GM23338 (cell line): Measurements from ENCODE around the gene XPNPEP1. TPM values are rescaled to one million over a fixed set of nuclear protein-coding genes. Genes with fewer than 3 reads are reported as not detected.

ENCODE experiments used
- ATAC-seq: fragments of 200-7000 bp; cut with Tn5 transposase; 3 replicates; pipeline ENCODE4 v1.9.1; 2020
- DNase-seq: peaks from one replicate; pipeline ENCODE4 v3.0.0-alpha.2; 2015; ENCODE audit warnings: low spot score
- H2AFZ ChIP-seq: fragments of 200-600 bp; sonication (generic); 2 replicates; pipeline ENCODE4 v1.8.0; 2016; ENCODE audit warnings: antibody characterized with exemption, mild to moderate bottlenecking, moderate library complexity
- H3F3A ChIP-seq: fragments of 200-600 bp; sonication (generic); replicated peaks from 2 replicates; pipeline ENCODE4 v1.8.0; 2017; ENCODE audit warnings: antibody characterized with exemption, mixed run types, low read depth
- H3K27ac ChIP-seq: fragments of 200-600 bp; sonication (generic); 2 replicates; pipeline ENCODE4 v1.6.1; 2016; ENCODE audit warnings: low read depth
- H3K27me3 ChIP-seq: fragments of 200-600 bp; sonication (generic); 2 replicates; pipeline ENCODE4 v1.8.0; 2016; ENCODE audit warnings: mild to moderate bottlenecking, mixed run types, moderate library complexity; ENCODE audit not compliant: insufficient read depth
- H3K36me3 ChIP-seq: fragments of 200-600 bp; sonication (generic); 2 replicates; pipeline ENCODE4 v1.8.0; 2016; ENCODE audit warnings: mild to moderate bottlenecking; ENCODE audit not compliant: insufficient read depth
- H3K4me1 ChIP-seq: fragments of 200-600 bp; sonication (generic); 2 replicates; pipeline ENCODE4 v1.8.0; 2016; ENCODE audit warnings: mild to moderate bottlenecking, moderate library complexity; ENCODE audit not compliant: insufficient read depth
- H3K4me2 ChIP-seq: fragments of 200-600 bp; sonication (generic); 2 replicates; pipeline ENCODE4 v1.7.1; 2017; ENCODE audit warnings: mixed run types
- H3K4me3 ChIP-seq: fragments of 200-600 bp; sonication (generic); 2 replicates; pipeline ENCODE4 v1.6.1; 2016; ENCODE audit warnings: mixed run types
- H3K79me2 ChIP-seq: fragments of 200-600 bp; sonication (generic); replicated peaks from 2 replicates; pipeline ENCODE4 v1.8.0; 2017; ENCODE audit warnings: mild to moderate bottlenecking; ENCODE audit not compliant: insufficient read depth
- H3K9me2 ChIP-seq: fragments of 200-600 bp; sonication (generic); 2 replicates; pipeline ENCODE4 v1.8.0; 2017; ENCODE audit not compliant: insufficient read depth
- H4K20me1 ChIP-seq: fragments of 200-600 bp; sonication (generic); replicated peaks from 2 replicates; pipeline ENCODE4 v1.8.0; 2017; ENCODE audit warnings: mild to moderate bottlenecking; ENCODE audit not compliant: insufficient read depth
- H3K27ac Mint-ChIP-seq: 2 replicates; pipeline ENCODE4 v1.8.0; 2020; ENCODE audit warnings: inconsistent platforms, mild to moderate bottlenecking, moderate library complexity, mixed read lengths
- H3K27me3 Mint-ChIP-seq: 3 replicates; pipeline ENCODE4 v1.8.0; 2022; ENCODE audit warnings: low read depth, mild to moderate bottlenecking, moderate library complexity, mixed read lengths, inconsistent platforms; ENCODE audit not compliant: insufficient read depth, poor library complexity
- H3K36me3 Mint-ChIP-seq: 3 replicates; pipeline ENCODE4 v1.8.0; 2021; ENCODE audit warnings: low read depth, mild to moderate bottlenecking, inconsistent platforms, moderate library complexity, mixed read lengths
- H3K4me1 Mint-ChIP-seq: 3 replicates; pipeline ENCODE4 v1.8.0; 2020; ENCODE audit warnings: mild to moderate bottlenecking, inconsistent platforms, mixed read lengths
- H3K4me3 Mint-ChIP-seq: 3 replicates; pipeline ENCODE4 v1.8.0; 2021; ENCODE audit warnings: moderate library complexity, mild to moderate bottlenecking, inconsistent platforms, mixed read lengths
- H3K9me3 Mint-ChIP-seq: 3 replicates; pipeline ENCODE4 v1.8.0; 2020; ENCODE audit warnings: moderate library complexity, mild to moderate bottlenecking, inconsistent platforms, mixed read lengths
- CREB1 ChIP-seq: fragments of 250-450 bp; sonication (Bioruptor Pico); IDR thresholded peaks from 2 replicates; pipeline ENCODE4 v1.5.0; 2020; ENCODE audit warnings: low read depth, mild to moderate bottlenecking, moderate library complexity
- EZH2 ChIP-seq: fragments of 200-600 bp; sonication (generic); IDR thresholded peaks from one replicate; pipeline ENCODE4 v1.8.0; 2017; ENCODE audit warnings: antibody characterized with exemption, mild to moderate bottlenecking, low read depth; ENCODE audit not compliant: unreplicated experiment
- JUNB ChIP-seq: IDR thresholded peaks from one replicate; pipeline ENCODE4 v1.6.1; 2016; ENCODE audit warnings: antibody characterized with exemption; ENCODE audit not compliant: unreplicated experiment
- NANOG ChIP-seq: IDR thresholded peaks from 2 replicates; pipeline ENCODE4 v1.6.1; 2016; ENCODE audit warnings: antibody characterized with exemption, borderline replicate concordance
- POLR2AphosphoS5 ChIP-seq: IDR thresholded peaks from 2 replicates; pipeline ENCODE4 v1.6.1; 2016; ENCODE audit warnings: antibody characterized with exemption, low read depth
- STAT1 ChIP-seq: IDR thresholded peaks from one replicate; pipeline ENCODE4 v1.6.1; 2016; ENCODE audit warnings: antibody characterized with exemption; ENCODE audit not compliant: unreplicated experiment
- ZNF114 ChIP-seq: fragments of 250-450 bp; sonication (Bioruptor Pico); IDR thresholded peaks from 2 replicates; pipeline ENCODE4 v1.5.0; 2020; ENCODE audit warnings: mild to moderate bottlenecking, moderate library complexity
- ZNF331 ChIP-seq: fragments of 250-450 bp; sonication (Bioruptor Pico); IDR thresholded peaks from 2 replicates; pipeline ENCODE4 v1.5.0; 2020; ENCODE audit warnings: low read depth, mild to moderate bottlenecking, moderate library complexity
- polyA plus RNA-seq: library from polyadenylated mRNA; unstranded; fragments of >200 nt; fragmentation: Nextera tagmentation; extraction: Ambion mirVana; gene quantifications from 2 replicates; pipeline ENCODE4 v1.2.1, GENCODE V29; 2016
- total RNA-seq: library from RNA; depleted of rRNA; stranded (reverse); fragments of >200 nt; shearing (Covaris generic); gene quantifications from 2 replicates; pipeline ENCODE4 v1.2.3, GENCODE V29; 2014
- TF ChIP-seq, protein P1 (sequence below), 2 experiments: fragments of 200-600 bp in 1 of 2; sonication (generic) in 1 of 2; conservative IDR thresholded peaks; 2 replicates each; pipeline versions ENCODE4 v1.5.1 to v1.6.1; 2016 to 2017; ENCODE audit warnings: antibody characterized with exemption in 2 of 2, low read depth in 2 of 2, mild to moderate bottlenecking in 2 of 2, moderate library complexity in 1 of 2
- TF ChIP-seq, protein P2 (sequence below): IDR thresholded peaks from 2 replicates; pipeline ENCODE4 v1.6.1; 2016; ENCODE audit warnings: antibody characterized with exemption
- TF ChIP-seq, protein P3 (sequence below): IDR thresholded peaks from one replicate; pipeline ENCODE4 v1.6.1; 2018; ENCODE audit warnings: antibody characterized with exemption; ENCODE audit not compliant: unreplicated experiment

The XPNPEP1 gene
- total and polyA plus RNA-seq, 2 experiments from 2014 or later, result 17.5 to 55.8 TPM

DNA sequence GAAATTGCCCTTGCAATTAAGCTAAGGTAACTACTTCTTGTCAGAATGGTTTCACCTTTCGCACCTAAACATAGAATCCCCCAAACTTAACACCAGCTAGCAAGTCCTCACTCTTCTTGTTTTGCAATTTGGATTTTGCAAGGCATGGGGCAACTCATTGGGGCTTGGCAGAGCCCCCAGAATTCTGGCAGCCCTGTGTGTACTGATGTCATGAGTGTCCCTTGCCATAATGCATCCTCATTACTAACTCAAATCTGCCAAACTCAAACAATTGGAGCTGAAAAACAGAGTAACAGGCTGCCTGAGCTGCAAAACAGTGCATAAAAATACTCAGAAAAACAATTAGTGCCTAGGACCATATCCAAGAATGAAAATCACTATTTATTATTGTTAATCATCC, 7.9 kb upstream of the XPNPEP1 start:
- no peak overlapping the region for H3K4me3 Mint-ChIP-seq
- peaks cover 7% of the 10 kb centered on the region for H3K27me3 Mint-ChIP-seq

DNA sequence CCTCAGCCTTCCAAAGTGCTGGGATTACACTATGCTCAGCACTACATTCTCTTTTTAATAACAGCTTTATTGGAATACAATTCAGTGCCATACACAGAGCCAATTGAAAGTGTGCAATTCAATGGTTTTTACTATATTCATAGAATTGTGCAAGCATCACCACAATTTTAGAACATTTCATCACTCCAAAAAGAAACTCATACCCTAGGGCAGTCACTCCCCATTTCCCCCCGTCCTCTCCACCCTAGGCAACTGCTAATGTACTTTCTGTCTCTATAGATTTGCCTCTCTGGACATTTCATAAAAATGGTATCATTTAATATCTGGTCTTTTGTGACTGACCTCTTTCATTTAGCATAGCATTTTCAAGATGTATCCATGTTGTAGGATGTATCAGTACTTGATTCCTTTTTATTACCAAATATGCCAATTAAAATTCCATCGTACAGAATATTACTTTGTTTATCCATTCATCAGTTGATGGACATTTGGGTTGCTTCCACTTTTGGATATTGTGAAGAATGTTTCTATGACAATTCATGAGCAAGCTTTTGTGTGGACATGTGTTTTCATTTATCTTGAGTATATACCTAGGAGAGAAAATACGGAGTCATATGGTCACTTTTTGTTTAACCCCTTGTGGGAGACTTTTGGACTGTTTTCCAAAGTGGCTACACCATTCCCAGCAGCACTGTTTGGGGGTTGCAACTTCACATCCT, 6.3 kb upstream of the XPNPEP1 start:
- H3K36me3 ChIP-seq, result no peaks in the 10 kb centered on the region
- peaks cover 1% of the 10 kb centered on the region for H3K27me3 ChIP-seq
- H3K4me3 ChIP-seq, result no peak overlapping the region
- no peak overlapping the region for H3K4me3 Mint-ChIP-seq
- H3K4me1 ChIP-seq, result peaks cover 38% of the 10 kb centered on the region
- no peak overlapping the region for H2AFZ ChIP-seq
- H4K20me1 ChIP-seq, result no peaks in the 10 kb centered on the region
- peaks cover 45% of the 10 kb centered on the region for H3K4me1 Mint-ChIP-seq
- no peaks in the 10 kb centered on the region for H3K79me2 ChIP-seq
- peaks cover 7% of the 10 kb centered on the region for H3K27me3 Mint-ChIP-seq
- peaks cover 5% of the 10 kb centered on the region; the same call in 1 of the 2 replicates for H3K9me2 ChIP-seq
- H3K36me3 Mint-ChIP-seq, result no peaks in the 10 kb centered on the region; the same call in 1 of the 3 replicates
- H3K9me3 Mint-ChIP-seq, result peaks cover 8% of the 10 kb centered on the region; the same call in 1 of the 3 replicates
- DNase-seq (no peak), ATAC-seq (no peak)
- H3F3A ChIP-seq, result no peaks in the 10 kb centered on the region
- no peak overlapping the region for H3K27ac ChIP-seq
- H3K27ac Mint-ChIP-seq, result no peak overlapping the region
- no peak overlapping the region for H3K4me2 ChIP-seq
- TF ChIP-seq, protein P1, sequence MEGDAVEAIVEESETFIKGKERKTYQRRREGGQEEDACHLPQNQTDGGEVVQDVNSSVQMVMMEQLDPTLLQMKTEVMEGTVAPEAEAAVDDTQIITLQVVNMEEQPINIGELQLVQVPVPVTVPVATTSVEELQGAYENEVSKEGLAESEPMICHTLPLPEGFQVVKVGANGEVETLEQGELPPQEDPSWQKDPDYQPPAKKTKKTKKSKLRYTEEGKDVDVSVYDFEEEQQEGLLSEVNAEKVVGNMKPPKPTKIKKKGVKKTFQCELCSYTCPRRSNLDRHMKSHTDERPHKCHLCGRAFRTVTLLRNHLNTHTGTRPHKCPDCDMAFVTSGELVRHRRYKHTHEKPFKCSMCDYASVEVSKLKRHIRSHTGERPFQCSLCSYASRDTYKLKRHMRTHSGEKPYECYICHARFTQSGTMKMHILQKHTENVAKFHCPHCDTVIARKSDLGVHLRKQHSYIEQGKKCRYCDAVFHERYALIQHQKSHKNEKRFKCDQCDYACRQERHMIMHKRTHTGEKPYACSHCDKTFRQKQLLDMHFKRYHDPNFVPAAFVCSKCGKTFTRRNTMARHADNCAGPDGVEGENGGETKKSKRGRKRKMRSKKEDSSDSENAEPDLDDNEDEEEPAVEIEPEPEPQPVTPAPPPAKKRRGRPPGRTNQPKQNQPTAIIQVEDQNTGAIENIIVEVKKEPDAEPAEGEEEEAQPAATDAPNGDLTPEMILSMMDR (conservative IDR thresholded peaks at IDR 0.05; ENCODE audit: low read depth in 2 of 2), result no peak
- TF ChIP-seq EZH2 (no peak), NANOG (no peak), ZNF114 (no peak), JUNB (no peak), CREB1 (CRISPR knock-in tag) (no peak), STAT1 (no peak), ZNF331 (CRISPR knock-in tag) (no peak)
- TF ChIP-seq, protein P2, sequence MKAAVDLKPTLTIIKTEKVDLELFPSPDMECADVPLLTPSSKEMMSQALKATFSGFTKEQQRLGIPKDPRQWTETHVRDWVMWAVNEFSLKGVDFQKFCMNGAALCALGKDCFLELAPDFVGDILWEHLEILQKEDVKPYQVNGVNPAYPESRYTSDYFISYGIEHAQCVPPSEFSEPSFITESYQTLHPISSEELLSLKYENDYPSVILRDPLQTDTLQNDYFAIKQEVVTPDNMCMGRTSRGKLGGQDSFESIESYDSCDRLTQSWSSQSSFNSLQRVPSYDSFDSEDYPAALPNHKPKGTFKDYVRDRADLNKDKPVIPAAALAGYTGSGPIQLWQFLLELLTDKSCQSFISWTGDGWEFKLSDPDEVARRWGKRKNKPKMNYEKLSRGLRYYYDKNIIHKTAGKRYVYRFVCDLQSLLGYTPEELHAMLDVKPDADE, result no peak
- TF ChIP-seq, protein P3, sequence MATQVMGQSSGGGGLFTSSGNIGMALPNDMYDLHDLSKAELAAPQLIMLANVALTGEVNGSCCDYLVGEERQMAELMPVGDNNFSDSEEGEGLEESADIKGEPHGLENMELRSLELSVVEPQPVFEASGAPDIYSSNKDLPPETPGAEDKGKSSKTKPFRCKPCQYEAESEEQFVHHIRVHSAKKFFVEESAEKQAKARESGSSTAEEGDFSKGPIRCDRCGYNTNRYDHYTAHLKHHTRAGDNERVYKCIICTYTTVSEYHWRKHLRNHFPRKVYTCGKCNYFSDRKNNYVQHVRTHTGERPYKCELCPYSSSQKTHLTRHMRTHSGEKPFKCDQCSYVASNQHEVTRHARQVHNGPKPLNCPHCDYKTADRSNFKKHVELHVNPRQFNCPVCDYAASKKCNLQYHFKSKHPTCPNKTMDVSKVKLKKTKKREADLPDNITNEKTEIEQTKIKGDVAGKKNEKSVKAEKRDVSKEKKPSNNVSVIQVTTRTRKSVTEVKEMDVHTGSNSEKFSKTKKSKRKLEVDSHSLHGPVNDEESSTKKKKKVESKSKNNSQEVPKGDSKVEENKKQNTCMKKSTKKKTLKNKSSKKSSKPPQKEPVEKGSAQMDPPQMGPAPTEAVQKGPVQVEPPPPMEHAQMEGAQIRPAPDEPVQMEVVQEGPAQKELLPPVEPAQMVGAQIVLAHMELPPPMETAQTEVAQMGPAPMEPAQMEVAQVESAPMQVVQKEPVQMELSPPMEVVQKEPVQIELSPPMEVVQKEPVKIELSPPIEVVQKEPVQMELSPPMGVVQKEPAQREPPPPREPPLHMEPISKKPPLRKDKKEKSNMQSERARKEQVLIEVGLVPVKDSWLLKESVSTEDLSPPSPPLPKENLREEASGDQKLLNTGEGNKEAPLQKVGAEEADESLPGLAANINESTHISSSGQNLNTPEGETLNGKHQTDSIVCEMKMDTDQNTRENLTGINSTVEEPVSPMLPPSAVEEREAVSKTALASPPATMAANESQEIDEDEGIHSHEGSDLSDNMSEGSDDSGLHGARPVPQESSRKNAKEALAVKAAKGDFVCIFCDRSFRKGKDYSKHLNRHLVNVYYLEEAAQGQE, result no peak

More for the DNA sequence above, 7.9 kb upstream of the XPNPEP1 start:
- H3F3A ChIP-seq, result no peaks in the 10 kb centered on the region
- no peak overlapping the region for H3K27ac ChIP-seq
- no peaks in the 10 kb centered on the region for H3K9me2 ChIP-seq
- no peaks in the 10 kb centered on the region for H4K20me1 ChIP-seq
- TF ChIP-seq POLR2AphosphoS5, result no peak
- ATAC-seq (no peak), DNase-seq (no peak)
- H3K27me3 ChIP-seq, result no peaks in the 10 kb centered on the region
- peak overlapping the region; percentile 63 for H2AFZ ChIP-seq
- H3K36me3 Mint-ChIP-seq, result no peaks in the 10 kb centered on the region; the same call in 2 of the 3 replicates
- peaks cover 8% of the 10 kb centered on the region; the same call in 1 of the 3 replicates for H3K9me3 Mint-ChIP-seq
- H3K4me1 ChIP-seq, result peaks cover 36% of the 10 kb centered on the region
- H3K36me3 ChIP-seq, result no peaks in the 10 kb centered on the region
- H3K27ac Mint-ChIP-seq, result 0 out of 2 replicates have a peak overlapping the region, but pooled peaks have one; percentile 2
- no peak overlapping the region for H3K4me2 ChIP-seq
- no peaks in the 10 kb centered on the region for H3K79me2 ChIP-seq
- no peak overlapping the region for H3K4me3 ChIP-seq
- peaks cover 52% of the 10 kb centered on the region for H3K4me1 Mint-ChIP-seq
